GM12873 (cell line): ENCODE measurements around the gene ATP13A3.

Experiments
- CTCF ChIP-seq: IDR thresholded peaks from 2 replicates; pipeline ENCODE4 v1.5.1; 2012; ENCODE audit warnings: low read depth, mild to moderate bottlenecking, moderate library complexity, low read length, control low read depth; ENCODE audit not compliant: insufficient read depth; ENCODE audit errors: missing control alignments

ATP13A3 gene

DNA sequence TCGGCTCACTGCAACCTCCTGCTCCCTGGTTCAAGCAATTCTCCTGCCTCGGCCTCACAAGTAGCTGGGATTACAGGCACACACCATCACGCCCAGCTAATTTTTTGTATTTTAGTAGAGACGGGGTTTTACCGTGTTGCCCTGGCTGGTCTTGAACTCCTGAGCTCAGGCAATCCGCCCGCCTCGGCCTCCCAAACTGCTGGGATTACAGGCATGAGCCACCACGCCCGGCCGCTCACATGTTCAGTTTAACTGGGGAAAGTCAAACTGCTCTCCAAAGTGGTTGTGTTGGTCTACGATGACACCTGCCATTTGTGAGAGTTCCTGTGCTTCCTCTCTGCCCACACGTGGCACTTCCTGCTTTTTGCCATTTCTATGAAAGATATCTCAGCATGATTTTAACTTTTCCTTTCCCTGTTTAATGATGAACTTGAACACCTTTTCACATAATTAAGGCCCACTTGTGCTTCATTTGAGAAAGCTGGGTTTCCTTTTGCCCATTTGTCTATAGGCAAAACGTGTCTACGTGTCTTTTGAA is 86.9 kb downstream of the ATP13A3 start:
- no peak for TF ChIP-seq CTCF

DNA sequence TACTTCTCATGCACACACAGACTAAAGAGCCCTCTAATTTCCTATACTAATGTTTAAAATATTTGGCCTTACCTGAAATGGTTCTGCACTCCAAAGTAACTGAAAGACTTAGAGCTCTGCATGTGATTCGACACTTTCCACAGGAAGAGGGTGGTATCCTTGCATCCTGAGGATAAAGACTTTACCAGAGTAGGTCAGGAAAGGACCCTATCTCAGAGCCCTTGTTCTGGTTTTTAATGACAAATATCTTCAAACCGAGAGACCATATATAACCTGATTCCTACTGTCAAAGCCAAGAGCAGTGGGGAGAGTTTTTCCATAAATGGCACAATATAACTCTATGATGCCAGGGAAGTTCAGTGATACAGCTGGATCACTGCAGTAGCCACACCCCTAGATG is 87.6 kb downstream of the ATP13A3 start, which contains the start of gene GP5:
Gene GP5, minus strand, starts transcription at position 101 of the 400 bp plus-strand sequence. CDS start 984 bp downstream, outside the sequence.
- TF ChIP-seq CTCF, result no peak

DNA sequence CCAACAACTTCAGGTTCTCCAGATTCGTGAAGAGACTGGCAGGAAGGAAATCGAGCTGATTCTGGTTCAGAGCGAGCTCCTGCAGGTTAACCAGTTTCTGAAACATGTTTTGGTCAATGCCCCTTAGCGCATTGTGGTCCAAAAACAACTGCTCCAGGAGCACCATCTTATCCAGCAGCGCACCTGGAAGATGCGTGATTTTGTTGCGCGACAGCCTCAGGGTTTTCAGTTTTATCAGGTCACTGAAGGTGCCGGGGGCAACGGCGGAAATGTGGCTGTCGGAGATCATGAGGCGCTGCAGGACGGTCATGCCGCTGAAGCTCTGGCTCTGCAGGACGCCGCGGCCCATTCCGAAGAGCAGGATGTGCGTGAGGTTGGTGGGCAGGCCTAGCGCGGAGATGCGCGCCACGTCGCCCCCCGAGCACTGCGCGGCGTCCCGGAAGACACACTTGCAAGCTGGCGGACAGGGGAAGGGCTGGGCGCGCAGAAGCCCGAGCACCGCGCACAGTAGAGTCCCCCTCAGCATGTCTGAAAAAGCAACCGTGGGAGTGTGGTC is 89.0 kb downstream of the ATP13A3 start:
- no peak for TF ChIP-seq CTCF

GRCh38 chr3:194396859-194397756 is 89.7 kb downstream of the ATP13A3 start:
- no peak for TF ChIP-seq CTCF

DNA sequence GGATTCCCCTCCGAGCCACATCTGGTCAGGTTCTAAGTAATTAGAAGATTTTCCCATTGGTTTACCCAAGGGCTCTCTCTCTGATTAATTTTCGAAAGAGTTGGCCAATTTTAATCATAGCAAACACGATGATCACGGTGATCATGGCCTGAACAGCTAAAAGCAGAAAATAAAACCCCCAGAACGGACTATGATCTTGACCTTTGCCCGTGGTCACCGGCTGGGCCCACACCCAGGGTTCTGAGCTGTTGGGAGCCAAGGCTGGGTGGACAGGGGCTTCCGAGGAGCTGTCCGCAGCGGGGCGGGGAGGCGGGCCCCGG is 90.3 kb downstream of the ATP13A3 start:
- TF ChIP-seq CTCF, result no peak

DNA sequence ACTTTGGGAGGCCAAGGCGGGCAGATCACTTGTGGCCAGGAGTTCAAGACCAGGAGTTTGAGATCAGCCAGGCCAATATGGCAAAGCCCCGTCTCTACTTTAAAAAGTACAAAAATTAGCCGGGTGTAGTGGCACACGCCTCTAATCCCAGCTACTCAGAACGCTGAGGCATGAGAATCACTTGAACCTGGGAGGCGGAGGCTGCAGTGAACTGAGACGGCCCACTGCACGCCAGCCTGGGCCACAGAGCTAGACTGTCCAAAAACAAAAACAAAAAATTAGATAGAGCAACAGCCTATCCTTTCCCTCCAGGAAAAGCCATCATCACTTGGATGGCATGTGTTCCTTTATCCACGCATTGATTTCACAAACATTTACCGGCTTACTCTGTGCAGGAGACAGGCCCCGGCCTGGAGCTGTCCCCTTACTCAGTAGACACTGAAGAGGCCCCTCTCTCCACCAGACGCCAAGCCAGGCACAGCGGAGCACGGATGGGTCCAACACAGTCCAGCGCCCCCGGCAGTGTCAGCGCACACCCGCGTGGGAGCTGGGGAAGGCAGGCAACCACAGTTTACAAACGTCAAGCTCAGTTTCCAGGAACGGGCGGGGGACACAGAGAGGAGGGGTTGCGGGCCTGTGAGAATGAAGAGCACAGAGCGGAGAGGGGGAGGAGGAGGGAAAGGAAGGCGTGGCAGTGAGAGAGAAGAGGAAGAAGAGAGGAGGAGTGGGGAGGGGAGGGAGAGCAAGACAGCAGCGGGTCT is 90.8 kb downstream of the ATP13A3 start:
- no peak for TF ChIP-seq CTCF

- TF ChIP-seq CTCF, result no peak
Measured at GRCh38 chr3:194395212-194395611, 91.6 kb downstream of the ATP13A3 start.
